Measurements from ENCODE around the gene TRIM5. TPM values are rescaled to one million over a fixed set of nuclear protein-coding genes. Genes with fewer than 3 reads are reported as not detected.
A peak's percentile ranks its signal among the peaks of the same experiment; 100 is the strongest.
"Not testable (repeated sequence)": the region's sequence is repeated elsewhere in the genome, so short reads cannot be mapped to it uniquely, and the experiment has no call there.

The TRIM5 gene
- 10 to 100 TPM in 3 of 4 donors, 1 to 10 TPM in 1; 4.4 to 50.4 (median 37.4) TPM for total RNA-seq

DNA sequence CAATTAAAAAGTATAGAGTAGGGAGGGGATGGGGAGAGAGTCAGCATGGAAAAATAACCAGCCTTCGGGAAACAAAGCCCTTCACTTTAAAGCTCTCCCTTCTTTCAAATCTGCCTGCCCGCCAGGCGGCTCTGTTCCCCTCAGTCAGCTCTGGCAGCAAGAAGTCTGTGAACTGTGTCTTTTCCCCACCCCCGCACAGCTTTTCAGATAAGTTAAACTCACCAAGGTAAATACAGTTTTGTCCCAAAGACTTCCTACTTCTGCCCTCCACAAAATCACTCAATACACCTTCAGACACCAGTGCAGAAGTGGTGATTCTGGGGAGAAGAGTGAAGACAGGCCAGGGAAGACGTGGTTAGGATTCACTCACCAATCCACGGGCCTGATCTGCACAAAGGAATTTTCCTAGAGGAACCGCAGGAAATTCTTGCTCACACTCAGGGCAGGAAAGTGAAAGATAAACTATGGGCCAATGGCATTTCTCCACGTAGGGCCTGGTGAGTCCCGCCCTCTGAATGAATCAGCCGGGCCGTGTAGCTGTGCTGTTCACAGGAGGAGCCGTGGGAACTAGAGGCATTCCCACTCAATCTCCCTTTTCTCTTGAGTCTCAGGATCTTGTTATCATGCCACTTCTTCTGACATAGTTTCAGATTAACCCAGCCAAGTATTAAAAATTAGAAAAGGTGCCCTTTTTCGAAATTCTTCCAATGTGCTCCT is at the start of gene TRIM5:
TSS of gene TRIM5 (minus strand) at position 429 of the 717 bp plus-strand sequence. CDS start 4,897 bp downstream, outside the sequence.
- H3K27me3 ChIP-seq: no peaks in the 10 kb centered on the region
- peak; percentile 48 to 90 for TF ChIP-seq POLR2A (IDR thresholded peaks at IDR 0.05)
- TF ChIP-seq, protein P1, sequence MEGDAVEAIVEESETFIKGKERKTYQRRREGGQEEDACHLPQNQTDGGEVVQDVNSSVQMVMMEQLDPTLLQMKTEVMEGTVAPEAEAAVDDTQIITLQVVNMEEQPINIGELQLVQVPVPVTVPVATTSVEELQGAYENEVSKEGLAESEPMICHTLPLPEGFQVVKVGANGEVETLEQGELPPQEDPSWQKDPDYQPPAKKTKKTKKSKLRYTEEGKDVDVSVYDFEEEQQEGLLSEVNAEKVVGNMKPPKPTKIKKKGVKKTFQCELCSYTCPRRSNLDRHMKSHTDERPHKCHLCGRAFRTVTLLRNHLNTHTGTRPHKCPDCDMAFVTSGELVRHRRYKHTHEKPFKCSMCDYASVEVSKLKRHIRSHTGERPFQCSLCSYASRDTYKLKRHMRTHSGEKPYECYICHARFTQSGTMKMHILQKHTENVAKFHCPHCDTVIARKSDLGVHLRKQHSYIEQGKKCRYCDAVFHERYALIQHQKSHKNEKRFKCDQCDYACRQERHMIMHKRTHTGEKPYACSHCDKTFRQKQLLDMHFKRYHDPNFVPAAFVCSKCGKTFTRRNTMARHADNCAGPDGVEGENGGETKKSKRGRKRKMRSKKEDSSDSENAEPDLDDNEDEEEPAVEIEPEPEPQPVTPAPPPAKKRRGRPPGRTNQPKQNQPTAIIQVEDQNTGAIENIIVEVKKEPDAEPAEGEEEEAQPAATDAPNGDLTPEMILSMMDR (IDR thresholded peaks at IDR 0.05): peak; percentile 59 to 71 (median 64)
- H3K36me3 ChIP-seq: no peaks in the 10 kb centered on the region
- peak within 1 kb of the TSS; percentile 94 to 99 for H3K27ac ChIP-seq
- H3K9me3 ChIP-seq: no peaks in the 10 kb centered on the region
- peak; percentile 88 to 93 for DNase-seq
- H3K4me1 ChIP-seq: no peaks in the 10 kb centered on the region
- peak within 1 kb of the TSS; percentile 38 to 53 for H3K4me3 ChIP-seq
- intact Hi-C loops (cut with DNase I; ENCODE audit: low total_unique reads): no loop called here

- H3K4me3 ChIP-seq: no peak overlapping the region
- DNase-seq: no peak
- no peaks in the 10 kb centered on the region for H3K36me3 ChIP-seq
- H3K9me3 ChIP-seq: no peaks in the 10 kb centered on the region
- no peaks in the 10 kb centered on the region for H3K27me3 ChIP-seq
- no peaks in the 10 kb centered on the region for H3K4me1 ChIP-seq
- no peak overlapping the region for H3K27ac ChIP-seq
- intact Hi-C loops (cut with DNase I; ENCODE audit: low total_unique reads): no loop called here
- TF ChIP-seq, protein P1 (IDR thresholded peaks at IDR 0.05): no peak
- no peak for TF ChIP-seq POLR2A (IDR thresholded peaks at IDR 0.05)
These were observed 42.8 kb upstream of the TRIM5 start for GRCh38 chr11:5727691-5728090.

- Histone ChIP-seq H3K27ac (no peak overlapping the region), H3K9me3 (no peaks in the 10 kb centered on the region), H3K4me3 (no peak overlapping the region), H3K27me3 (no peaks in the 10 kb centered on the region), H3K4me1 (no peaks in the 10 kb centered on the region), H3K36me3 (no peaks in the 10 kb centered on the region)
- intact Hi-C loops (cut with DNase I; ENCODE audit: low total_unique reads): no loop called here
- no peak for DNase-seq
- no peak for TF ChIP-seq POLR2A (IDR thresholded peaks at IDR 0.05)
- TF ChIP-seq, protein P1 (IDR thresholded peaks at IDR 0.05): no peak
These were observed 41.5 kb upstream of the TRIM5 start for GRCh38 chr11:5726351-5726750.

GRCh38 chr11:5722622-5723021 is 37.7 kb upstream of the TRIM5 start:
- DNase-seq: no peak
- Histone ChIP-seq H3K27me3 (no peaks in the 10 kb centered on the region), H3K4me3 (no peak overlapping the region), H3K4me1 (no peaks in the 10 kb centered on the region), H3K36me3 (no peaks in the 10 kb centered on the region), H3K27ac (no peak overlapping the region), H3K9me3 (no peaks in the 10 kb centered on the region)
- intact Hi-C loops (cut with DNase I; ENCODE audit: low total_unique reads): no loop called here
- TF ChIP-seq POLR2A (IDR thresholded peaks at IDR 0.05): no peak
- TF ChIP-seq, protein P1 (IDR thresholded peaks at IDR 0.05): no peak

- intact Hi-C loops (cut with DNase I; ENCODE audit: low total_unique reads): no loop called here
- Histone ChIP-seq H3K36me3 (no peaks in the 10 kb centered on the region), H3K9me3 (no peaks in the 10 kb centered on the region), H3K27me3 (no peaks in the 10 kb centered on the region), H3K27ac (no peak overlapping the region), H3K4me1 (no peaks in the 10 kb centered on the region), H3K4me3 (no peak overlapping the region)
- TF ChIP-seq, protein P1 (IDR thresholded peaks at IDR 0.05): no peak
- TF ChIP-seq POLR2A (IDR thresholded peaks at IDR 0.05): no peak
- DNase-seq: no peak
These were observed 35.0 kb upstream of the TRIM5 start for GRCh38 chr11:5719703-5720495.

DNA sequence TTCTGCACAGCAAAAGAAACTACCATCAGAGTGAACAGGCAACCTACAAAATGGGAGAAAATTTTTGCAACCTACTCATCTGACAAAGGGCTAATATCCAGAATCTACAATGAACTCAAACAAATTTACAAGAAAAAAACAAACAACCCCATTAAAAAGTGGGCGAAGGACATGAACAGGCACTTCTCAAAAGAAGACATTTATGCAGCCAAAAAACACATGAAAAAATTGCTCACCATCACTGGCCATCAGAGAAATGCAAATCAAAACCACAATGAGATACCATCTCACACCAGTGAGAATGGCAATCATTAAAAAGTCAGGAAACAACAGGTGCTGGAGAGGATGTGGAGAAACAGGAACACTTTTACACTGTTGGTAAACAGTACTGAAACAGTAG is 31.6 kb upstream of the TRIM5 start:
- H3K27me3 ChIP-seq; H3K4me1 ChIP-seq; intact Hi-C loops (cut with DNase I; ENCODE audit: low total_unique reads); DNase-seq; H3K27ac ChIP-seq; H3K4me3 ChIP-seq; H3K9me3 ChIP-seq; H3K36me3 ChIP-seq: not testable (repeated sequence)
